Measurements from ENCODE around the gene BET1L. TPM values are rescaled to one million over a fixed set of nuclear protein-coding genes. Genes with fewer than 3 reads are reported as not detected.

The BET1L gene
- total and polyA plus RNA-seq, 10 of the 15 experiments (the other 5 are each of a cell fraction or from before 2014, with no cell fraction given), result 6.7 to 55.4 (median 39.7) TPM

DNA sequence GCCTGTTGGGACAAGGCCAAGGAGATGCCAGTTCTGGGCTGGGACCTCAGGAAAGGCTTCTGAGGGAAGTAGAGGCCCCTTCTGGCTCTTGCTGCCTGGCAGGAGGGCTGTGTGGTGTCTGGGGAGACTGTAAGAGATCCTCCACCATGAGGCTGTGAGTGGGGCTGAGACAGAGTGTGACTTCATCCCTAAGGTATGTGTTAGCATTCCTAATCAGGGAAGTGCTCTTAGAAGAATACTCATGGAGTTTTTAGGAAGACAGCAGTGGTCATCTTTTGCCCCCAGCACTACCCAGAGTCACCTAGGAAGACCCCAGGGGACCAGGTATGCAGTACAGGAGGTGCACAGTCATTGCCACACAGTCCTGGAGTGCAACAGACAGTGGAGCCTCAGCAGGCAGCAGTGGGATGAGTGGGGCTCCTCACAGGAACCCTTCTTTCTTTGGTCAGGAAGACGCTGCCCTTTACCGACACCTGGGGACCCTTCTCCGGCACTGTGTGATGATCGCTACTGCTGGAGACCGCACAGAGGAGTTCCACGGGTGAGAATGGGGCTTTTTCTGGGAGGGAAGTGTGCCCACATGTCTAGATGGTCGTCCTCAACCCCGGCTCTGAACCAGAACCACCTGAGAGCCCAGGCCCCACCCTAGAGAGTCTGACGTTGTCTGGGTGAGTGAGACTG lies 3.1 kb upstream of the BET1L start:
- intact Hi-C loops (cut with micrococcal nuclease; ENCODE audit: unreplicated experiment) (no loop called here), in situ Hi-C loops (cut with MboI) (no loop called here)
- 78% methylated on average over 9 of the region's 9 CpGs for WGBS (ENCODE audit: insufficient coverage, insufficient replicate concordance, low lambda C conversion rate, missing lambda C conversion rate)
- Histone ChIP-seq H3K4me3 (peak overlapping the region; percentile 76; the same call in 1 of the 2 replicates), H3K9me3 (replicated peaks; ENCODE audit: control insufficient read depth, insufficient read depth, low read length) (no peaks in the 10 kb centered on the region), H3K27ac (ENCODE audit: control insufficient read depth, insufficient read depth) (no peak overlapping the region), H2AFZ (ENCODE audit: control insufficient read depth, low read depth, low read length) (no peak overlapping the region), H3K79me2 (ENCODE audit: control insufficient read depth, insufficient read depth, low read length) (peaks cover 50% of the 10 kb centered on the region), H3K9ac (ENCODE audit: control insufficient read depth, insufficient read depth, low read length) (peak overlapping the region; percentile 98), H3K4me2 (ENCODE audit: control insufficient read depth, insufficient read depth) (peak overlapping the region; percentile 90), H3K36me3 (ENCODE audit: control insufficient read depth in 2 of 2, insufficient read depth in 2 of 2, low read length in 1 of 2) (peaks cover 26 to 44% of the 10 kb centered on the region in 2 experiments), H3K4me1 (ENCODE audit: control insufficient read depth, insufficient read depth, low read length) (peaks cover 27% of the 10 kb centered on the region), H4K20me1 (ENCODE audit: control insufficient read depth, insufficient read depth) (peaks cover 5% of the 10 kb centered on the region; the same call in 1 of the 2 replicates), H3K27me3 (replicated peaks in 1 of 2; ENCODE audit: control insufficient read depth in 2 of 2, insufficient read depth in 2 of 2, low read length in 1 of 2) (no peaks in the 10 kb centered on the region)
- SMC1A ChIA-PET (ENCODE audit: uncharacterized antibody, unreplicated experiment), result no interaction called here
- DNase-seq (ENCODE audit: low read depth, low spot score), result no peak
- POLR2A ChIA-PET, result no interaction called here
- no TSS peak for BruUV-seq (replicated peaks)
- CTCF ChIA-PET, result interaction anchor here (0.8 to 2.5 kb wide), 2 partner anchors 18 to 40 kb away, joined by 3 to 8 read pairs; no protein-coding TSS in a partner anchor
- ATAC-seq, result no peak
- FAIRE-seq, result no peak
- TF ChIP-seq HDGF (IDR thresholded peaks at IDR 0.05) (no peak), PML (IDR thresholded peaks at IDR 0.05; ENCODE audit: low read length) (no peak), PAX5 (IDR thresholded peaks at IDR 0.05; ENCODE audit: borderline replicate concordance, low read depth, low read length) (no peak), NBN (IDR thresholded peaks at IDR 0.05) (no peak), NR2C2 (IDR thresholded peaks at IDR 0.05; ENCODE audit: borderline replicate concordance, control insufficient read depth, insufficient read length, low read depth) (no peak), MXI1 (IDR thresholded peaks at IDR 0.05; ENCODE audit: low read depth, low read length) (no peak), TBL1XR1 (IDR thresholded peaks at IDR 0.05; ENCODE audit: low read depth, low read length) (no peak)
- TF ChIP-seq, protein P1, sequence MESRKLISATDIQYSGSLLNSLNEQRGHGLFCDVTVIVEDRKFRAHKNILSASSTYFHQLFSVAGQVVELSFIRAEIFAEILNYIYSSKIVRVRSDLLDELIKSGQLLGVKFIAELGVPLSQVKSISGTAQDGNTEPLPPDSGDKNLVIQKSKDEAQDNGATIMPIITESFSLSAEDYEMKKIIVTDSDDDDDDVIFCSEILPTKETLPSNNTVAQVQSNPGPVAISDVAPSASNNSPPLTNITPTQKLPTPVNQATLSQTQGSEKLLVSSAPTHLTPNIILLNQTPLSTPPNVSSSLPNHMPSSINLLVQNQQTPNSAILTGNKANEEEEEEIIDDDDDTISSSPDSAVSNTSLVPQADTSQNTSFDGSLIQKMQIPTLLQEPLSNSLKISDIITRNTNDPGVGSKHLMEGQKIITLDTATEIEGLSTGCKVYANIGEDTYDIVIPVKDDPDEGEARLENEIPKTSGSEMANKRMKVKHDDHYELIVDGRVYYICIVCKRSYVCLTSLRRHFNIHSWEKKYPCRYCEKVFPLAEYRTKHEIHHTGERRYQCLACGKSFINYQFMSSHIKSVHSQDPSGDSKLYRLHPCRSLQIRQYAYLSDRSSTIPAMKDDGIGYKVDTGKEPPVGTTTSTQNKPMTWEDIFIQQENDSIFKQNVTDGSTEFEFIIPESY (IDR thresholded peaks at IDR 0.05), result no peak
- RAD21 ChIA-PET (ENCODE audit: unreplicated experiment), result no interaction called here

Data from GM12878 (cell line).